GM18517 (cell line): ENCODE data around the gene KLHDC10.
"Not testable (repeated sequence)": the region's sequence is repeated elsewhere in the genome, so short reads cannot be mapped to it uniquely, and the experiment has no call there.

Experiments used
- ATAC-seq: cut with Tn5 transposase; IDR thresholded peaks from one replicate; pipeline ENCODE4 v1.9.1; 2021; ENCODE audit warnings: mild to moderate bottlenecking, moderate library complexity; ENCODE audit not compliant: unreplicated experiment

The KLHDC10 gene

DNA sequence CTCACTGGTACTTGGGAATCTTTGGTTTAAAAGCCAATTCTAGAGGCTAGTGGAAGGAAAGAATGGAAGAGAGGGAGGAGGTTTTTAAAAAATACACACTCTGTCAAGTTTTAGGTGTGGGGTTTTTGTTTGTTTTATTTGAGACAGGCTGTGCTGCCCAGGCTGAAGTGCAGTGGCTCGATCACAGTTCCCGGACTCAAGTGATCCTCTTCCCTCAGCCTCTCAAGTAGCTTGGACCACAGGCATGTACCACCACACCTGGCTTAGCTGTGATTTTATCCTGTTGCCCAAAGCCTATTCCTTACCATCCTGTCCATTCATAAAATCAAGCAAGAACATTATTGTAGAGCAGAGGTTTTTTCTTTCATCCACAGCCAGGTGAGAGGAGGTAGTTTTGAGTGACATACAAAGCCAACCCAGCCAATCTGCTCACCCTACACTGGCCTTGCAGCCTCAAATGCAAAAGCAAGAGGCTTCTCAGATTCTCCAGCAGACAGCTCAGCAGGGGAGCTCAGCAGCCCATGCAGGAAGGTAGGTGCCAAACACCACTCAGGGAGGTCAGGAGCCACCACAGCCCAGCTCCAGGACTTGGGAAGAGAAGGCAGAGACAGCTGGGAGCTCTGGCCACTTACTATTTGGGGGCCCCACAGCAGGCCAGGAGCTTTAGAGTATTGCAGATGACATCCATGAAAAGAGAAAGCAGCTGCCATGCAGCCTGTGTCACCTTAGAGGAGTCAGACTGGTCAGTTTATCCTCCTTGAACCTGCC lies 69.0 kb downstream of the KLHDC10 start:
- ATAC-seq, result no peak

DNA sequence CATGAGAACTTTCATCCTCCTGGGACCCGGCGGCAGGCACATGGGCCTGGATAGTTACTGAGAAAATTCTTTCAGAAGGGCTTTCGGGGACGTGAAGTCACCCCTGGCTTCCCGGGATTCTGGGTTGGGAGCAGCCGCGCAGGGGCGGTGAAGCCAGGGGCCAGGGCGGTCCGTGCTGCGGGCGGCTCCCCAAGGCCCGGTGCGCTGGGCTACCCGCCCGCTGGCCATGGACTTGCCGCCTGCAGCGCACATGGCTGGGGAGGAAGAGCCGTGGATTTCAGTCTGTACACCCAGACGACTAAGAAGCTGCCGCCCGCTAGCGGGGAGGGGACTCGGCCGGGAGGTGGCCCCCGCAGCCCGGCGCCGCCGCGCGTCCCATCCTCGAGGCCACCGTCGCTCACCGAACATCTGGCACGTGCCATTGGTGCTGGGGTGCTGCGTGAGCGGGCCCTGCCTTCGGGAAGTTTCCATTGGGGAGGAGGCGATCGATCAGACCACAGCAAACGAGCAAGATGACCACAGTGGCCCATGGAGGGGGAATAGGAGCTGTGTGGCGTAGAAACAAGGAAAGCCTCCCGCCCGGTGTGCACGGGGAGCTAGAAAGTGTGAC lies 70.3 kb downstream of the KLHDC10 start:
- ATAC-seq, result no peak

DNA sequence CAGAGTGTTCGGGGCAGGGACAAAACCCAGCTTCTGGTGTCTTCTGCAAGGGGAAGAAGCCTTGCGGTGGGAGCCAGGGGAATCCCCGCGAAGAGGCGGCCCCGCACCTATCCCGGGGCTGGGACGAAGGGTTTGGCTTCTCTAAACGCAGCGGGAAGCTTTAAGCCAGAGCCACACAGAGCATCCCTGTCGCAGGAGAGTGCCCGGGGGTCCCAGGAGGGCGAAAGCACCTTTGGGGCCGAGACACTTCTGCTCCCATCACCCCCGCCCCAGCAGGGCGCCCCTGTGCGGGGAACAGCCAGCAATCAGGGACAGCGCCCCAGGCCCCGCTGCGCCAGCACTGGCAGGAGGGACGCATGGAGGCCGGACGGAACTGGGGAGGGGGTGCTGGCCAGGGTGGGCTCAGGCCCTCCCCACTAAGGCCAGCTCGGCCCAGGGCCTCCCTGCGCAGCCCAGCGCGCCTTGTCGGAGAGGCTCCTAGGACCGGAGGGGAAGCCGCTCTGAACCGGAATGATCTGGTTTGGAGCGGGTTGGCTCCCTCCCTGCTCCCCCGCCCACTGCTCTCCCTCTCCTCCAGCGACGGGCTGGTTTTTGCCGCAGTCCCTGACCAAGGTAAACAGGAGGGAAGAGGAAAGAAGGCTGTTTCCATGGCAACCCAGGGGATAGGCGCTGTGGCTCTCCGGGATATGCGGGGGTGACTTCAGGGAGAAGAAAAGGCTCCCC lies 71.0 kb downstream of the KLHDC10 start:
- ATAC-seq, result peak; percentile 60

DNA sequence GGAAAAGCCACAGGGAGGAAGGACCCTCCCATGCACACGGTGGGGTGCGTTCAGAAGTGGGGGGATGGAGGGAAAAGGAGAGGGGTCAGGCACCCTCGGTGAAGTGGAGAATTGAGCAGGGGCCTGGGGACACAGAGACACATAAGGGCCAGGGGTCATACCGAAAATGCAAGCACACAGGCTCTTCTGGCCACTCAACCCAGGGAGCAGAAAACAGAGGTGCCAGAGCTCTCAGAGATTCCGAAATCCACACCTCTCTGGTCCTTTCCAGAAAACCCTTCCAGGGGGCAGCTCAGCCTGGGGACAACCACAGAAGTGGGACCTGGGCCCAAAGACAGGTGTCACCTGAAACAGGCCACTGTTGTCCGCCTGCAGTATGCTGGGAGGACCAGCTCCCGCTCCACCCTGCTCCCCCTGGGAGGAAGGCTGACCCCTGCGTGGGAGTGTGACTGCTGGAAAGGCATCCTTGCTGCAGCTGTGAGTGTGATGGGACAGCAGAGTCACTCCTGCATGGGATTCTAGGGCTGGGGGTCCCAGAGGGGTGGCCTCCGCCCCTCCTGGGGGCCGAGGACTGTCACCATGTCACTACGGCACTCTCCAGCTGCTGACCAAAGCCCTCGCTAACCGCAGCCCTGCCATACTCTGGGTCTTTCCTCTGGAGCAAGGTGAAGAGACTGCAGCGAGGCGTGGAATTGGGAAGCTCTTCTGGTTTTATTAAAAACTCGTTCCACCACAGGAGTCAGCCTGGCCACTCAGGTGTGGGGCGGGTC lies 71.7 kb downstream of the KLHDC10 start:
- no peak for ATAC-seq

DNA sequence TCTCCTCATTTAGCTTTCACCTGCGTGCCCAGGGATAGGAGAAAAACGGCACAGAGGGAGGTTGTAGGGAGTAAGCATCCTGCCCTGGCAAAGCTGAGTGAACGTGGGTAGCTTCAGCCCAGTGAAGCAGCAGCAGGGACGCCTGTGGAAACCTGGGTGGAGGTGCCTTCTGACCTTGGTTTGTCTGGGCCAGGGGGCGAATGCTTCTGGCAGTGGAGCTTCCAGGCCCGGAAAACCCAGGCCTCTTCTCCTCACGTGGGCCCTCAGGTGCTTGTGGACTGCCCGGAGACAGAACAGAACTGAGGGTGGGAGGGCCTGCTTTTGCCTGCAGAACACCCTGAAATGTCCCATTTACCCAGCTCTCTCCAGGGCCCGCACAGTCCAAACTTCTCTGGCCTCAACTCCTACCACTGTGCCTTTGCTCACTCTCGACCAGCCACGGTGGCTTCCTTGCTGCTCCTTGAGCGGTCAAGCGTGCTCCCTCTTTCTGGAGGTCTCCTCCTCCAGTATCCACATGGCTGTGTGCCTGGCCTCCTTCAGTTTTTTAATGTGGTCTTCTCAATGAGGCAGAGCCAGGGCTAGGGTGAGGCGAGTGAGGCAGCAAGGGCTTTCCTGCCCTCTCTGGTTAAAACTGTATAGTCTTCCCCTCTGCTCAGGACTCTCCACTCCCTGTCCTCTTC lies 72.5 kb downstream of the KLHDC10 start:
- ATAC-seq, result no peak

DNA sequence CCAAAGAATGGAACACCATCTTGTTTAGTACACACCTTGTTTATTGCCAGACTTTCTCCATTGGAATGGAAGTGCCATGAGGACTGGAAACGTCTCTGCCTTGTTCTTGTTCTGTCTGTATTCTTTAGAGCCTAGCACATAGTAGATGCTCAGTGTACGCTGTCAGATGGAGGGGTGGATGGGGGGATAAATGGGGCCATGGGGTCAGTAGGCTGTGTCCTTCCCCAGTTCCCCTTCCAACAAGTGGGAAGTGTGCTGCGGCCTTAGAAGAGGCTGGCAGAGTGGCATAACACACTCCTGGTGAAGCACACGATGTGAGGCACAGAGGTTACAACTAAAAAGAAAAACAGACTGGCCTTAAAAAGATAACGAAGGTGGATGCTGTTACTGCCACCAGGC lies 73.0 kb downstream of the KLHDC10 start:
- ATAC-seq, result no peak

DNA sequence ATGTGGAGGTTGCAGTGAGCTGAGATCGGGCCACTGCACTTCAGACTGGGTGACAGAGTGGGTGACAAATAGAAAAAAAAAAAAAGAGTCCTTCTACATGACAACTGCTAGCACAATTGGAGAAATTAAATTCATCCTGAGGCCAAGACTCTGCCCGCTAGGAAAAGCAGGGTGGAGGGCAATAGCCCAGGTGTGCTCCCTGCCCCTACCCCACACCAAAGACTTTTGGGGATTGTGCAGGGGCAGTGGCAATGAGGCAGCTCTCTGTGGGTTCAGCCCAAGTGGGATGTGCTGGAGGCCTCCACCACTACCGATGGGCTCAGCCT lies 73.6 kb downstream of the KLHDC10 start:
- no peak for ATAC-seq

DNA sequence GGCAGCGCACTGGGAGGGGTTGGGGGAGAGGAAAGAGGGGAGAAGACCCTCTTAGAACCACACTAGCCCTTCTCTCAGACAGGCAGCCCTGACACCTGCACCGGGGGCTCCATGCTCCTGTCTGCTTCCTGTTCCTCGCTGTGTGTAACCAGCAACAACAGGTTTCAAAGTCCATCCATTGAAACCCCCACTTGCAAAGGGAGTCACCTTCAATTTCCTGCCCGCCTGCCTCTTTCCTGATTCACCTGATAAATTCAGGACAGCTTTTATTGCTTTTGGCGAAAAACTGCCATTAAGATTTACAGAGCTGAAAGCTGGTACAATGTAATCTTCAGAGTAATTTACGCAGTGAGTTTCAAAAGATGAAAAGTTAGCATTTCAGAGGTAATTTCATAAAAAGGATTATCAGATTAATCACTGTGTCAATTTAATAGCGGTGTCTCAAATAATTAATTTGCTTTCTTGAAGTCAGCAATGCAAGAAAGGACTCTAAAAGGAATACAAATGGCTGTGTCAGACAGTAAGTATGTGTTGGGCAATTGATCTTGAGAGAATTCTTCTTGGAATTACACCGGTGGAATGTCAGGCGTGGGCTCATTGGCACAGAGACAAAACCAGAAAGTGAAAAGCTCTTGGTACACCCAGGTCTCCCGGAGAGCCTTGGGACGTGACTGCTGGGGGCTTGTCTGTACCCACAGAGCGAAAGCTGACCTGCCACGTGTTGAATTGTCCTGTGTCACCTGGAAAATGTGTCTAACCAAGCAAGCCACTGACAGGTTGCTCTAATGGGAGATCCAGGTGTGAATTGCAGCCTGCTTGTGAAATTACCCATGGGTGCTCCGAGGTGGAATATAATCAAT lies 74.2 kb downstream of the KLHDC10 start:
- ATAC-seq, result no peak

DNA sequence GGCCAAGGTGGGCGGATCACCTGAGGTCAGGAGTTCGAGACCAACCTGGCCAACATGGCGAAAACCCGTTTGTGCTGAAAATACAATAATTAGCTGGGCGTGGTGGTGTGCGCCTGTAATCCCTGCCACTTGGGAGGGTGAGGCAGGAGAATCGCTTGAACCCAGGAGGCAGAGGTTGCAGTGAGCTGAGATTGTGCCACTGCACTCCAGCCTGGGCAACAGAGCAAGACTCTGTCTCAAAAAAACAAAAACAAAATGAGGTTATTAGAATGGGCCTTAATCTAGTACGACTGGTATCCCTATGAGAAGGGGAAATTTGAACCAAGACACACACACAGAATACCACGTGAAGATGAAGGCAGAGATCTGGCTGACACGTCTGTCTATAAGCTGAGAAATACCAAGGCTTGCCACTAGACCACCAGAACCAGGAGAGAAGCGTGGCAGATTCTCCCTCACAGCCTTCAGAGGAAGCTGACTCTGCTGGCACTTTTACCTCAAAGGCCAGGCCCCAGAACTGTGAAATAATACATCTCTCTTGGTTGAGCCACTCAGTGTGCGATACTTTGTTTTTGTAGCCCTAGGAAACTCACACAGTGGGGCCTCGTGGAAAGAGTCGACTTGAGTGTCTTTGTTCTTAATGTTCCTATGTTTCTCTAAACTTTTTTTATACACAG lies 75.2 kb downstream of the KLHDC10 start:
- ATAC-seq, result no peak

DNA sequence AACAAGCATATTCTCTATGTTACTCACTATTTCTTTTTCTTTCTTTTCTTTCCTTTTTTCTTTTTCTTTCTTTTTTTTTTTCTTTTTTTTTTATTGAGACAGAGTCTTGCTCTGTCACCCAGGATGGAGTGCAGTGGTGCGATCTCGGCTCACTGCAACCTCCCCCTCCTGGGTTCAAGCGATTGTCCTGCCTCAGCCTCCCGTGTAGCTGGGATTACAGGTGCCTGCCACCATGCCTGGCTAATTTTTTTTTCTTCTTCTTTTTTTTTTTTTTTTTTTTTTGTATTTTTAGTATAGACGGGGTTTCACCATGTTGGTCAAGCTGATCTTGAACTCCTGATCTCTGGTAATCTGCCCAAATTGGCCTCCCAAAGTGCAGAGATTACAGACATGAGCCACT lies 75.8 kb downstream of the KLHDC10 start:
- ATAC-seq, result not testable (repeated sequence)

DNA sequence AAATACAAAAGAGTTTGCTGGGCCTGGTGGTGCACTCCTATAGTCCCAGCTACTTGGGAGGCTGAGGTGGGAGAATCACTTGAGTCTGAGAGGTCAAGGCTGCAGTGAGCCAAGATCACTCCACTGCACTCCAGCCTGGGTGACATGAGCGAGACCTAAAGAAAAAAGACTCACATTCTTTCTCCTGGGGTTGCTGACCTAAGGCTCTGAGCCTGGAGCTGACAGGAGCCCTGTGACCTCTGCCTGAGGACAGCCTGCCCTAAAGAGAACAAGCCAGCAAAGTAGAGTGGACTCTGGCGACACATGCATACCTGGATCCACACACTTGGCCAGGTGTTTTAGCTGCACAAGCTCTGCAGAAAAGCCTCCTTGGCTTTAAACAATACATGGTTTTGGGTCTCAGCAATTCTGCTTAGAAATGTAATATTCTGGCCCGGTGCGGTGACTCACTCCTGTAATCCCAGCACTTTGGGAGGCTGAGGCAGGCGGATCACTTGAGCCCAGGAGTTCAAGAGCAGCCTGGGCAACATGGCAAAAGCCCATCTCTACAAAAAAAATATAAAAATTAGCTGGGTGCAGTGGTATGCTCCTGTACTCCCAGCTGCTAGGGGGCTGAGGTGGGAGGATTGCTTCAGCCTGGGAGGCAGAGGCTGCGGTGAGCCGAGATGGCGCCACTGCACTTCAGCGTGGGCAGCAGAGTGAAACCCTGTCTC lies 76.5 kb downstream of the KLHDC10 start:
- ATAC-seq, result no peak

DNA sequence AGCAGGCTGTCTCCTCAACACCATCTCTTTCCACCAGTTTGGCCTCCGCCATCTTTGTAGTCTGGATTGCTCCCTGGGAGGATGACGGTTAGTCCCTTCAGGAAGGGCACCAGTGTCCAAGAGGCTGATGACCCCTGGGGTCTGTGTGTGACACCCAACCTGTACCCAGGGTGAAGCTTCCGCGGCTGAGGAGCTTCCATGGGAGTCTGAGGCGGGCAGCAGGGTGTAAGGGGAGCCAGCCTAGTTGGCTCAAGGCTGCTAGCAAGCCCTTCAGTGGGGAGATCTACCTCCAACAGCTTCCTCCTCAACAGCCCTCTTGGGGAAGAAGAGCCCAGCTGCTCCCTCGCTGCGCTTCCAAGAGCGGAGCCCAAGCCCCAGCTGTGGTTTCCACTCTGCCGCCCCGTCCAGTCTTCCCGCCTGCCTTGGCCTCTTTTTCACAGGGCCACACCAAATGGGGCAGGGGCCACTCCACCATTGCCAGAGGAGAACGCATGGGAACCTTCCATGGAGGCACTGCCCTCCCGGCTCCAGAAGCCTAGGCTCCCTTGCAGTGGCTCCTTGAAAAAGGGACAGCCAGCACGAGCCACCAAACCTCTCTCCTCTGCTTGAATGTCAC lies 77.5 kb downstream of the KLHDC10 start:
- ATAC-seq, result no peak

DNA sequence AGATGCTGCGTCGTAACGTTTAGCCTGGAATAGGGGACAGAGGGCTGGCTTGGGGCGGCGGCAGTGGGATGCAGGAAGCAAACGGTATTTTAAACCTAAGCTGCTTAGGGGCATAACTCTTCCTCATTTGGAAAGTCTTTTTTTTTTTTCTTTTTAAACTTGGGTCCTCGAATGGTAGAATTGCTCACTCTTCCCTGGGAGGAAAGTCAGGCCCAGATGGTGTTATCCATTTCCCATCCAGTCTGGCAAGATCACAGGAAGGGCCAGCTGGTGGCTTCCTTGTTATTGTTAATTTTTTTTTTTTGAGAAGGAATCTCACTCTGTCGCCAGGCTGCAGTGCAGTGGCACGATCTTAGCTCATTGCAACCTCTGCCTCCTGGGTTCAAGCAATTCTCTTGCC lies 78.2 kb downstream of the KLHDC10 start:
- ATAC-seq, result no peak

DNA sequence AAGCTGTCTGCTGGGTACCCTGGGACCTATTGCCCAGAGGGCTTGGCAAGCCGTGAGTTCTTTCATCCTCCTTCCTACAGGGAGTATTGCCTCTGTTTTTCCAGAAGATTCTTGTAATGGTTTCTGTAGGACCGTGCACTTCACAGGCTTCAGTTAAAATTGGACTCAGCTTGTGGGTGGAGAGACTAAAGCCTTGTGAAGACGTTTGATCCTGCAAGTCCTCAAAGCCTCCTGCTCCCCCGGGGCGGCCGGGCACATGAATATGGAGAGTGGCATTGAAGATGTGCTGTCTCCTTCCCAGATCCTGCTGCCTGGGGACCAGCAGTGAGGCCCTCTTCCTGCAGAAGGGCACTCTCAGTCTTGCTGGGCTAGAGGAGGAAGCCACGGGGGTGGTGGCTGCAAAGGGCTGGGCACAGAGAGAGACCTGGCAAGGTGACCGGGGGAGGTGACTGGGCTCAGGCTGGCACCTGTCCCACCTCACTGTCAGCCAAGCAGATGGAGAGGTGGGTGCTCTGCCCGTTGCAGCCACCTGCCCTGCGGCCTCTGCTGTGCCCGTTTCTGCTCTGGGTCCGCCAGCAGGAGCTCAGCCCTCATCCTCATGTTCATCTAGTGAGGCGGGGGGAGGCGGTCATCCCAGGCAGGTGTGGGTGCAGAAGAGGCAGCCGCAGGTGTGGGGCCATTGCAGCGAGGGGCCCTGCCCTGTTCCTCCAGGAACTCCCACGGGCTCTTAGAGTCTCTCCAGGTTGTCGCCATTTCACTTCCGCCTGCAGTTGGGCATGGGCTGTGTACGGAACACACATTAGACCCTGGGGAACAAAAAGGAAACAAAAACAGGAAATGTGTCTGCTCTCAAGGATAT lies 79.2 kb downstream of the KLHDC10 start:
- peak; percentile 61 for ATAC-seq

DNA sequence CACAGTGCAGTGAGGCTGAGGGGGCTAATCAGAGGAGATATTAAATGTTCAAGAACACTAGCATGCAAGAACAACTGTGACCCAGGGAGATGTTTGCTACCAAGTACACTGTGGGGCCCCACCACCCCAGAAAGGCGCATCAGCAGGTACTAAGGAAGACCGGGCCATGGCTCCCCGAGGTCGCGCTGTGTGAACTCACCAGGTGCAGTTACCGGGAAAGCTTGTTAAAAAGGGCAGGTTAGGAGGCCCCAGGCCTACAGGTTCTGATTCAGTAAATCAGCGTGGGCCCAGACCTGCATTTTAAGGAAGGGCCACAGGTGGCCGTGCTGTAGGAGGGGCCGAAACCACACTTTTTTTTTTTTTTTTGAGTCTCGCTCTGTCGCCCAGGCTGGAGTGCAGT lies 80.3 kb downstream of the KLHDC10 start:
- peak; percentile 40 for ATAC-seq

DNA sequence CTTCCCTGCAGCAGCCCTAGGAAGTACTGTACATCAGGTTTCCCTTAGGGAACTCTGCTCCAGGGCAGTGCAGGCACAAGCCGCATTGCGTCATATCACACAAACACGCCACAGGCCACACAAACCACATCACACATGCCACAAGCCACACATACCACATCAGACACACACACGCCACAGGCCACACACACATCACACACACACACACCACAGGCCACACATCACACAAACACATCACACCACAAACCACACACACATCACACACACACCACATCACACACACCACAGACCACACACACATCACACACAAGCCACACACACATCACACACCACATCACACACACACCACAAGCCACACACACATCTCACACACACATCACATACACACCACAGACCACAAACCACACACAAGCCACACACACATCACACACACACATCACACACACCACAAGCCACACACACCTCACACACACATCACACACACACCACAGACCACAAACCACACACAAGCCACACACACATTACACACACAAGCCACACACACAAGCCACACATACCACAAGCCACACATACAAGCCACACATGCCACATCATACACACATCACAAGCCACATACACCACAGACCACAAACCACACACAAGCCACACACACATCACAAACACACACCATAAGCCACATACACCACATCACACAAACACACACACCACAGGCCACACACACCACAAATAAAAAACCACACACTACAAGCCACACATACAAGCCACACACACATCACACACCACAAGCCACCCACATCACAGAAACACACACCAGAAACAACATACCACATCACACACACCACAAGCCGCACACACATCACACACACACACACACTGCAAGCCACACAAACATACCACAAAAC lies 81.5 kb downstream of the KLHDC10 start:
- no peak for ATAC-seq
